H1 (cell line): Measurements from ENCODE around the gene WWP2.

ENCODE experiments used
- CHD2 ChIP-seq: IDR thresholded peaks from 2 replicates; pipeline ENCODE4 v1.6.1; 2012; ENCODE audit warnings: low read length, improper control_type of control experiment
- EGR1 ChIP-seq: IDR thresholded peaks from 2 replicates; pipeline ENCODE4 v1.6.1; 2011; ENCODE audit warnings: low read depth, low read length, borderline replicate concordance
- EZH2 ChIP-seq: fragments of 200-600 bp; sonication (generic); IDR thresholded peaks from 2 replicates; pipeline ENCODE4 v1.7.1; 2012; ENCODE audit warnings: low read depth, mild to moderate bottlenecking, moderate library complexity, low read length, inconsistent platforms; ENCODE audit not compliant: severe bottlenecking
- HDAC2 ChIP-seq, 2 experiments: fragments of 300-600 bp in 1 of 2; sonication (generic) in 1 of 2; IDR thresholded peaks; 2 replicates each; pipeline ENCODE4 v1.6.1; 2011 to 2012; ENCODE audit warnings: low read depth in 2 of 2, low read length in 2 of 2, mild to moderate bottlenecking in 2 of 2, moderate library complexity in 2 of 2, borderline replicate concordance in 1 of 2, inconsistent platforms in 1 of 2
- JUN ChIP-seq: IDR thresholded peaks from 2 replicates; pipeline ENCODE4 v1.6.1; 2011; ENCODE audit warnings: low read depth, mild to moderate bottlenecking, improper control_type of control experiment, low read length
- JUND ChIP-seq: IDR thresholded peaks from 2 replicates; pipeline ENCODE4 v1.6.1; 2011; ENCODE audit warnings: mild to moderate bottlenecking, improper control_type of control experiment, low read length
- PHF8 ChIP-seq: fragments of 200-600 bp; sonication (generic); conservative IDR thresholded peaks from 2 replicates; pipeline ENCODE4 v1.7.1; 2012; ENCODE audit warnings: low read depth, mild to moderate bottlenecking, inconsistent platforms, low read length, moderate library complexity
- POLR2A ChIP-seq, 2 experiments: IDR thresholded peaks; 1 replicate in 1 of 2; 2 replicates in 1 of 2; pipeline ENCODE4 v1.6.1; 2011; ENCODE audit warnings: low read depth in 2 of 2, low read length in 2 of 2, mild to moderate bottlenecking in 2 of 2; ENCODE audit errors: control extremely low read depth in 1 of 2
- POLR2AphosphoS5 ChIP-seq: IDR thresholded peaks from 2 replicates; pipeline ENCODE4 v1.6.1; 2011; ENCODE audit warnings: low read depth, low read length
- RAD21 ChIP-seq, 2 experiments: IDR thresholded peaks in 1 of 2; conservative IDR thresholded peaks in 1 of 2; 2 replicates each; pipeline ENCODE4 v1.6.1; 2011; ENCODE audit warnings: low read depth in 2 of 2, low read length in 2 of 2, improper control_type of control experiment in 1 of 2, inconsistent platforms in 1 of 2, mild to moderate bottlenecking in 1 of 2, moderate library complexity in 1 of 2
- RBBP5 ChIP-seq: IDR thresholded peaks from 2 replicates; pipeline ENCODE4 v1.7.1; 2012; ENCODE audit warnings: low read depth, mild to moderate bottlenecking, inconsistent platforms, low read length, moderate library complexity, borderline replicate concordance
- RFX5 ChIP-seq: IDR thresholded peaks from 2 replicates; pipeline ENCODE4 v1.6.1; 2011; ENCODE audit warnings: low read depth, low read length, improper control_type of control experiment, borderline replicate concordance
- TF ChIP-seq, protein P1 (sequence below), 3 experiments: IDR thresholded peaks; 1 replicate in 2 of 3; 2 replicates in 1 of 3; pipeline versions ENCODE4 v1.5.1 to v1.6.1; 2011; ENCODE audit warnings: low read length in 3 of 3, mild to moderate bottlenecking in 3 of 3, inconsistent platforms in 2 of 3, low read depth in 1 of 3, moderate library complexity in 1 of 3; ENCODE audit not compliant: insufficient read depth in 1 of 3; ENCODE audit errors: control extremely low read depth in 1 of 3
- TF ChIP-seq, protein P2 (sequence below): IDR thresholded peaks from 2 replicates; pipeline ENCODE4 v1.6.1; 2011; ENCODE audit warnings: low read length, improper control_type of control experiment

DNA sequence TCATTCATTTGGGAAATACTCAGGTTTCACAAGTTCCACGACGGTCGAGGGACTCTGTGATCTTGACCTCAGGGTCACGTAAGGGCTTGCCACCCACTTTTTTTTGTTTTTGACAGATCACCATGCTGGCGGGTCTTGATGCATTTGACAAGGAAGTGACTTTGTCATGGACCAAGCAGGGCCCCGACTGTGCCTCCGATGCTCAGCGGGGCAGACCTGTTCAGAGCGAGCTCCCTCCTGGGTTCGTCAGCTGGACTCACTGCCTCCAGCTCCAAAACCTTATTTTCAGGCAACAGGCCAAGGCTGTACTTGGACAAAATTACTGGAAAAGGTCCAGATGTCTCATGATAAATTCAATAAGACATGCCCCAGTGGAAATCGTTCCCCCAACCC, 180.0 kb downstream of the WWP2 start:
- TF ChIP-seq, protein P1, sequence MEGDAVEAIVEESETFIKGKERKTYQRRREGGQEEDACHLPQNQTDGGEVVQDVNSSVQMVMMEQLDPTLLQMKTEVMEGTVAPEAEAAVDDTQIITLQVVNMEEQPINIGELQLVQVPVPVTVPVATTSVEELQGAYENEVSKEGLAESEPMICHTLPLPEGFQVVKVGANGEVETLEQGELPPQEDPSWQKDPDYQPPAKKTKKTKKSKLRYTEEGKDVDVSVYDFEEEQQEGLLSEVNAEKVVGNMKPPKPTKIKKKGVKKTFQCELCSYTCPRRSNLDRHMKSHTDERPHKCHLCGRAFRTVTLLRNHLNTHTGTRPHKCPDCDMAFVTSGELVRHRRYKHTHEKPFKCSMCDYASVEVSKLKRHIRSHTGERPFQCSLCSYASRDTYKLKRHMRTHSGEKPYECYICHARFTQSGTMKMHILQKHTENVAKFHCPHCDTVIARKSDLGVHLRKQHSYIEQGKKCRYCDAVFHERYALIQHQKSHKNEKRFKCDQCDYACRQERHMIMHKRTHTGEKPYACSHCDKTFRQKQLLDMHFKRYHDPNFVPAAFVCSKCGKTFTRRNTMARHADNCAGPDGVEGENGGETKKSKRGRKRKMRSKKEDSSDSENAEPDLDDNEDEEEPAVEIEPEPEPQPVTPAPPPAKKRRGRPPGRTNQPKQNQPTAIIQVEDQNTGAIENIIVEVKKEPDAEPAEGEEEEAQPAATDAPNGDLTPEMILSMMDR (IDR thresholded peaks at IDR 0.05; ENCODE audit: control extremely low read depth in 1 of 3, insufficient read depth in 1 of 3, low read depth in 1 of 3, low read length in 3 of 3), result no peak
- TF ChIP-seq JUND (no peak), POLR2A (IDR thresholded peaks at IDR 0.05; ENCODE audit: control extremely low read depth in 1 of 2, low read depth in 2 of 2, low read length in 2 of 2) (no peak), PHF8 (no peak), HDAC2 (IDR thresholded peaks at IDR 0.05; ENCODE audit: borderline replicate concordance in 1 of 2, low read depth in 2 of 2, low read length in 2 of 2) (no peak), RFX5 (no peak), EZH2 (no peak), POLR2AphosphoS5 (no peak), EGR1 (no peak), RBBP5 (no peak), JUN (no peak), RAD21 (IDR thresholded peaks at IDR 0.05 in 1 of 2, conservative IDR thresholded peaks at IDR 0.05 in 1 of 2; ENCODE audit: low read depth in 2 of 2, low read length in 2 of 2) (no peak), CHD2 (no peak)
- TF ChIP-seq, protein P2, sequence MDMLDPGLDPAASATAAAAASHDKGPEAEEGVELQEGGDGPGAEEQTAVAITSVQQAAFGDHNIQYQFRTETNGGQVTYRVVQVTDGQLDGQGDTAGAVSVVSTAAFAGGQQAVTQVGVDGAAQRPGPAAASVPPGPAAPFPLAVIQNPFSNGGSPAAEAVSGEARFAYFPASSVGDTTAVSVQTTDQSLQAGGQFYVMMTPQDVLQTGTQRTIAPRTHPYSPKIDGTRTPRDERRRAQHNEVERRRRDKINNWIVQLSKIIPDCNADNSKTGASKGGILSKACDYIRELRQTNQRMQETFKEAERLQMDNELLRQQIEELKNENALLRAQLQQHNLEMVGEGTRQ, result no peak
